Right renal cortex interstitium (tissue), 3 donors: ENCODE data around the gene PRRT2. TPM values are rescaled to one million over a fixed set of nuclear protein-coding genes. Genes with fewer than 3 reads are reported as not detected.
"Not testable (repeated sequence)": the region's sequence is repeated elsewhere in the genome, so short reads cannot be mapped to it uniquely, and the experiment has no call there.

Experiments used
- DNase-seq, 3 donors: peaks; one replicate each; pipeline ENCODE4 v3.0.0-alpha.2; 2013; ENCODE audit warnings: low read depth in 3 of 3, low spot score in 2 of 3
- polyA plus RNA-seq, 3 donors: library from polyadenylated mRNA; unstranded; fragments of 120-200 nt; gene quantifications; one replicate each; pipeline ENCODE4 v1.2.1, GENCODE V29; 2013; ENCODE audit not compliant: insufficient read length in 3 of 3

PRRT2 gene
- polyA plus RNA-seq, 3 donors, result 6.5 to 12.4 (median 8.4) TPM

DNA sequence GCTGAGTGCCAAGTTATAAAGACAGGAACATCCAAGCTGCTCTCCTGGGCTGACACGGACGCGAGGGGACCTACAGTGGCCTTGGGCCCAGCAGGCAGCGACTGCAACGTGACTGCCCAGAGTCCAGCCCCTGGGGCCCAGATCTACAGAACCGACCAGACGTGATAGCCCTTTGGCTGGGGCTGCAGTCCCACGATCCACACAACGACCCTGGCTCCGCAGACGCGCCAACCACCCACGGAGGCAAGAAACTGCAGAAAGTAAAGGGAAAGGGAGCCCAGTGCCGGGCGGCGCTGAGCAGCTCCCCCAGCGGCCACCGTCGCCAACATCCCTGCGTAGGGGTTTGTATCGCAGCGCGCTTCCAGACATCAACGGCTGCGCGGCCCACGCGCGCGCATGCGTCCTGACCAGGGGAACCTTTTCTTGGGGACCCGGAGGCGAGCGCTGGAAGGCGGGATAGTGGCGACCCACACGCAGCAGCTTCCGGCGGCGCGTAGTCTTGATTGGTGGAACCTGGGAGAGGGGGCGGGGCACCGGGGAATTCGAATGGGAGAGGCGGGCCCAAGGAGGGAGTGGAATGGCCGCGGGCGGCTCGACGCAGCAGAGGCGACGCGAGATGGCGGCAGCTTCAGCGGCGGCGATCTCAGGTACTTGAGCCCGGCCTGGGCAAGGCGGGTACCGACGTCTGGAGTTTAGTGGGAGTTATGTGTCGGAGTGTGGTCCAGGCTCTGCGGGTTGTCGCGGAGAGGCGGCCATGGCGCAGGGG, 21.6 kb upstream of the PRRT2 start, which contains the start of gene KIF22:
Gene KIF22 (plus strand): TSS at position 569 of the 766 bp plus-strand sequence. CDS start 9 bp downstream, at position 578.
- peak; percentile 97 to 98 (median 97) for DNase-seq

- no peak for DNase-seq
Measured at GRCh38 chr16:29790949-29791844, 20.8 kb upstream of the PRRT2 start.

DNA sequence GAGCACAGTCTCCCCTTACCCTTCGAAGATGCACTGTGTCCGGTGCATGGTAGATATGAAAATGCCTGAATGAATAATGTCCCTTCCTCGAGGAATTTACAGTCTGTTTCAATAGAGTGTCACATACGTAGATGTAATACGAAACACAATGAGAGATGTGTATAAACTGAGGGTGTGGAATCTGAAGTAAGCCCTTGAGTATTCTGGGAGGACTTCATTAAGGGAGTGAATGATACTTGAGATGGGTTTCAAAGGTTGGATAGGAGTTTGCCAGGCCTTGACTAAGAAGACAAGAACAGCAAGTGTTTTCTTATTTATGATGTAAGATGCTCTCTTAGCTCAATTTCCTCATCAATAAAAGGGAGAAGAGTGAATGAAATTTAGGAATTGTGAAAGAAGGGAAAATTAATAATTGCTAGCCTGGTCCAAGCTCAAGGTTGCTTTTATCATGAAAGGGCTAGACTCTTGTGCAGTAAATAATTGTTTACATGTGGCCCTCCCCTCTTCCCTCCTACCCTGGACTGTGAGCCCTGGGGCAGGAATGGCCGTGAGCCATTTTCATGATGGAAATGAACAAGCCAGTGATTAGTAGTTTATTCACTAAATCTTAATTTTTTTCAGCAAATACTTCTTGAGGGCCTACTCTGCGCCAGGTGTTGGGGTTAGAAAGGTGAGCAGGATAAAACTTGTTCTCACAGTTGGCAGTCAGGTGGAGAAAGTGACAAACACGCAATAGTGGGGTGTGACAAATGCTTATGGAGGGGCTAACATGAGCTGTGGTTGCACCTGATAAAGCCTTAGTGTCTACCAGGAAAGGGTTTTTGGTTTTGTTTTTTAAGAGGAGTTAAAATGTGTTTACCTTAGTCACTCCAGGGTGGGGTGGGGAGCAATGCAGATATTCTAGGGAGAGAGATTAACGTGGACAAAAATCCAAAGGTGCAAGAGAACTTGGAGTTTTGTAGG, 19.9 kb upstream of the PRRT2 start:
- DNase-seq, result no peak

GRCh38 chr16:29793153-29793552, 18.8 kb upstream of the PRRT2 start:
- not testable (repeated sequence) for DNase-seq

DNA sequence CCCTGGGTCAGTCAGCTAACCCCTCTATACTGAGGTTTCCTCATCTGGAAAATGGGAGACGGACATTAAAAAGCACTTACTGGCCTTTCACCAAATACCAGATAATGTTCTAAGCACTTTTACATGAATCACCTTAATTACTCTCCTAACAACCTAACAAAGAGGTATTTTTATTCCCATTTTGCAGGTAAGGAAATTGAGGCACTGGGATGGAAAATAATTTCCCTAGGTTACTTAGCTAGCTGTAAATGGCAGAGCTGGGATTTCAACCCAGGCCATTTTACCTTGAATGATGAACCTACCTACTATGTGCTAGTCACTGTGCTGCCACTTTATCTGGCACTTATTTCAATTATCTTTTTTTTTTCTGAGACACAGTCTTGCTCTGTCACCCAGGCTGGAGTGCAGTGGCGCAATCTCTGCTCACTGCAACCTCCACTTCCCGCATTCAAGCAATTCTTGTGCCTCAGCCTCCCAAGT, 17.7 kb upstream of the PRRT2 start:
- DNase-seq, result no peak

DNA sequence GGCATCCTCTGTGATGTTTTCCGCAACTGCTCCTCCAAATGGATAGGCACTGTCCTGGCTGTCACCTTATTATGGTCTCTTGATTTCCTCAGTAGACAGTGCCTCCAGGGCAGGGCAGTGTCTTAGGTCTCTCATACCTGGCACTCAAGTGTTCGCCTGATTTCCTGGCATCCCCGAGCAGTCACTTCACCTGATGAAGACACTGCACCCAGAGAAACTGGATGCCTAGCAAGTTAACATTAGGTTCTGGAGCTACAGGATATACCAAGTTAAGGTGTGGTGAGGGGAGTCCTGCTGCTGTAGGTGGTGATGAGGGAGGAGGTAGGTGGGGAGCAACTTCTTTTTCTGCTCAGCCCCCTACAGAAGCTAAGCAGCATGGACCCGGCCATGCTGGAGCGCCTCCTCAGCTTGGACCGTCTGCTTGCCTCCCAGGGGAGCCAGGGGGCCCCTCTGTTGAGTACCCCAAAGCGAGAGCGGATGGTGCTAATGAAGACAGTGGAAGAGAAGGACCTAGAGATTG, 9.5 kb upstream of the PRRT2 start:
- DNase-seq, result no peak

DNA sequence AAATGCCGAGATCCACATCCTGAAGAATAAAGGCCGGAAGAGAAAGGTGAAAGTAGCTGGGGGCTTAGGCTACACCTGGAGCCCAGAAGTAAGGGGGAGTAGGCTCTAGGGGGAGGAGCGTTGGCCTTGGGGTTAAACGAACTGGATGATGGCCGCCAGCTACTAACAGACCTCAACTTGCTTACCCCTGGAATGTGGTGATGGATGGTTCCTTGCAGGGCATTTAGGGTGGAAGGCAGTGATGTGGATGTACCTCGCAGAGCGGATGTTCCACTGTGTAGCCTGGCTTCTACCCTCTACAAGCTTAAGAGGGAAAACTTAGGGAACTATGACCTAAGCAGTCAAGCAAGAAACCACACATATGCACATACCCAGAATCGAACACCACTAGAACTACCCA, 8.0 kb upstream of the PRRT2 start:
- no peak for DNase-seq

DNA sequence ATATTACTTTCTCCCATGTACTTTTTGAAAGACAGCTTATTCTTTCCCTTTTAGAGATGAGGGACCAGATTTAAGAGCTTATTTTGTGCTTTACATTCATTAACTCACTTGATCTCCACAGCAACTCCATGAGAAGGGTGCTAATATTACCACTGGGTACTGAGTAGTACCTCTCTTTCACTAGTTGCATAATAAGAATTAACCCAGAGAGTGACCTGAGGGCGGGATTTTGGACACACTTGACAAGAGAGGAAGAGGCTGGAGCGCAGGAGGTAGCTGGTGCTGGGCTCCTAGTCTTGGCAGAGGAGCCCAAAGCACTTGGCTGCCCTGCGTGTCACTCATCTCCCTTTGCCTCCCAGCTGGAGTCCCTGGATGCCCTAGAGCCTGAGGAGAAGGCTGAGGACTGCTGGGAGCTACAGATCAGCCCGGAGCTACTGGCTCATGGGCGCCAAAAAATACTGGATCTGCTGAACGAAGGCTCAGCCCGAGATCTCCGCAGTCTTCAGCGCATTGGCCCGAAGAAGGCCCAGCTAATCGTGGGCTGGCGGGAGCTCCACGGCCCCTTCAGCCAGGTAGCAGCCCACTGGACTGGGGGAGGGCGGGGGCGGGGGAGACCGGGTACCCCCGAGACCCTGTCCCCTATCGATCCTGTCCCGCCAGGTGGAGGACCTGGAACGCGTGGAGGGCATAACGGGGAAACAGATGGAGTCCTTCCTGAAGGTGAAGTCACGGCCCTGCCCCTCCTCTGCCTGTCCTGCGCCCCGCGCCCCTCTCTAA, 7.3 kb upstream of the PRRT2 start:
- DNase-seq, result no peak

DNA sequence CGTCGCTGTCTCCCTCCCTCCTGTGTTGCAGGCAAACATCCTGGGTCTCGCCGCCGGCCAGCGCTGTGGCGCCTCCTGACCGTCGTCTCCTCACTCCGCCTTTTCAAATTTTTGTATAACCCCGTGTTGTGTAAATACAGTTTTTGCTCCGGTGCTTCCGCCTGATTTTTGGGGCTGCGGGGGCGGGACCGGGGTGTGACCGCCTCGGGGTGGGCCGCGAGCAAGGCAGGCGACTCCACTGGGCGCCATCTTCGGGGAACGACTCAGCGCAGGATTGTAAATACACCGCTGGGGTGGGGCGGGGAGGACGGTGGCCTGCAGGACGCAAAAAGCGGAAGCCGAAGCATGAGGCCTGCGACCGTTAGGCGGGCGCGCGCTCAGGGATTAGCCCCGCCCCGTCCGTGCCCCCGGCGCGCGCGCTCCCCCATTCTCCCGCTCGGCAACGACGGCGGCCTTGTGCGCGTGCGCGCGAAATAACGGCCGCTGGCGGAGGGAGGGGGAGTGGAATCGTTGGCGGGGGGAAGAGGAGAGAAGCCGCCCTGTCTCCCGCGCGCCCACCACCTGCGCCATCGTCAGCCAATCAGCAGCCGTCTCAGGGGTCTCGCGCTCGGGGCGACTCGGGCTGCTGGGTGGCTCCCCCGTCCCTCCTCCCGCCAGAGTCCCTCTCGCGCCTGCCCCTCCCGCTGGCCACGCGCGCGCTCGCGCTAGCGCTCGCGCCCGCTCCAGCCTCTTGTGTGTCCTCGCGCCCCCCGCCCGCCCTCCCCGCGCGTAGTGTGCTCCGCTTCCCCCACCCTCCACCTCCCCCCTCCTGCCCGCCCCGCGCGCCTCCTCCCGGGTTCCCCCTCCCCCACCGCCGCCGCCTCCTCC, 6.5 kb upstream of the PRRT2 start:
- DNase-seq, result peak; percentile 85 to 93 (median 89)

DNA sequence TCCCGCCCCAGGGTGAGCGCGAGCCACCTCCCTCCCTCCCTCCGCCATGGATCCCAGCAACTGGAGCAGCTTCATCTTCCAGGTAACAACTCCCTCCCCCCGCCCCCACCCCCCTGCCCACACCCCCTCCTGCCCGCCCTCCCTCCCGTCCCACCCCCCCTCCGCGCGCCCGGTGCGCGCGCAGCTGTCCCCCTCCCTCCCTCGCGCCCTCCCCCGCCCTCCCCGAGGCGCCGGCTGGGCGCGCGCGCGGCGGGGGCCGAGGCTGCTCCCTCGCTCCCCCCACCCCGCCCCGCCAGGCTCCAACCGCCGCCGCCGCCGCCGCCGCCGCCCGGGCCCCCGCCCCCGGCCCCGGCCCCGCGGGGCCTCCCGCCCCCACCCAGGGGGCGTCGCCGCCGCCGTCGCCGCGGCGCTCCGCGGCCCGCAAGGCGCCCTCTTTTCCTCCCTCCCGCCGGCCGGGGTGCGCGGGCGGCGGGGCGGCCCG, 5.9 kb upstream of the PRRT2 start, which contains the start of gene MAZ:
Gene MAZ (plus strand): TSS at position 431 of the 481 bp plus-strand sequence. CDS start 173 bp downstream, outside the sequence.
- no peak for DNase-seq

DNA sequence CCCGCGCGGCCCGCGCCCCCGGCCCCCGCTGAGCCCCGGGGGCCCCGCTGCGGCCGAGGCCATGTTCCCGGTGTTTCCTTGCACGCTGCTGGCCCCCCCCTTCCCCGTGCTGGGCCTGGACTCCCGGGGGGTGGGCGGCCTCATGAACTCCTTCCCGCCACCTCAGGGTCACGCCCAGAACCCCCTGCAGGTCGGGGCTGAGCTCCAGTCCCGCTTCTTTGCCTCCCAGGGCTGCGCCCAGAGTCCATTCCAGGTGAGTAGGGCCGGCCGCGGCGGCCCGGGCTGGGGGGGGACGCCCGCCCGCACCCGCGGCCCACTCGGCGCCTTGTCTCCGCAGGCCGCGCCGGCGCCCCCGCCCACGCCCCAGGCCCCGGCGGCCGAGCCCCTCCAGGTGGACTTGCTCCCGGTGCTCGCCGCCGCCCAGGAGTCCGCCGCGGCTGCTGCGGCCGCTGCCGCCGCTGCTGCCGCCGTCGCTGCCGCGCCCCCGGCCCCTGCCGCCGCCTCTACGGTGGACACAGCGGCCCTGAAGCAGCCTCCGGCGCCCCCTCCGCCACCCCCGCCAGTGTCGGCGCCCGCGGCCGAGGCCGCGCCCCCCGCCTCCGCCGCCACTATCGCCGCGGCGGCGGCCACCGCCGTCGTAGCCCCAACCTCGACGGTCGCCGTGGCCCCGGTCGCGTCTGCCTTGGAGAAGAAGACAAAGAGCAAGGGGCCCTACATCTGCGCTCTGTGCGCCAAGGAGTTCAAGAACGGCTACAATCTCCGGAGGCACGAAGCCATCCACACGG, 5.2 kb upstream of the PRRT2 start:
- no peak for DNase-seq

DNA sequence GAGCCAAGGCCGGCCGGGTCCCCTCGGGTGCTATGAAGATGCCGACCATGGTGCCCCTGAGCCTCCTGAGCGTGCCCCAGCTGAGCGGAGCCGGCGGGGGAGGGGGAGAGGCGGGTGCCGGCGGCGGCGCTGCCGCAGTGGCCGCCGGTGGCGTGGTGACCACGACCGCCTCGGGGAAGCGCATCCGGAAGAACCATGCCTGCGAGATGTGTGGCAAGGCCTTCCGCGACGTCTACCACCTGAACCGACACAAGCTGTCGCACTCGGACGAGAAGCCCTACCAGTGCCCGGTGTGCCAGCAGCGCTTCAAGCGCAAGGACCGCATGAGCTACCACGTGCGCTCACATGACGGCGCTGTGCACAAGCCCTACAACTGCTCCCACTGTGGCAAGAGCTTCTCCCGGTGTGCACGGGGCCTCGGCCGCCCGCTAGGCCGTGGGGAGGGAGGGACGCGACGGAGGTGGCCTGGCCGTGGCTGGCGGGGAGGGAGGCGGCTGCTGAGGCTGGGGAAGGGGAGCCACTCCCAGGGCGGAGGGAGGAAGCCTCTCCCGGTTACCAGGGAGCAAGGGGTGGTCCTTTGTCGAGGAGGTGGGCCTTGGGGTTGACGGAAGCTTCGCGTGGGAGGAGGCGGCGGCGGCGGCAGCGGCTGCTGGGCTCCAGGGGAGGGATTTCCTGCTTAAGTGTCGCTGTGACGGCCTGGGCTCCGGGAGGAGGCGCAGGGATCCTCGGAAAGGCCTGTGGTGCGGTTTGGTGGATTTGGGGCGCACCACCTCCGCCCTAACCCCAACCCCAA, 4.4 kb upstream of the PRRT2 start:
- DNase-seq, result peak in 2 of 3 donors; percentile 74 to 78

GRCh38 chr16:29808219-29808900, 3.6 kb upstream of the PRRT2 start:
- no peak for DNase-seq

GRCh38 chr16:29809031-29809747, 2.8 kb upstream of the PRRT2 start:
- no peak for DNase-seq
